Prostate gland (tissue), 2 donors: ENCODE results near the gene NEB.

Source experiments
- POLR2A ChIP-seq: fragments of 450-650 bp; IDR thresholded peaks from one replicate; pipeline ENCODE4 v1.6.1; 2016; ENCODE audit warnings: antibody characterized with exemption, mild to moderate bottlenecking
- POLR2AphosphoS5 ChIP-seq: sonication (generic); formaldehyde crosslinking; IDR thresholded peaks from one replicate; pipeline ENCODE4 v1.6.1; 2017; ENCODE audit warnings: antibody characterized with exemption
- TF ChIP-seq, protein P1 (sequence below), 4 experiments: fragments of 200-600 bp in 2 of 4; fragments of 450-650 bp in 2 of 4; sonication (generic) in 2 of 4; IDR thresholded peaks; 1 replicate in 3 of 4; 2 replicates in 1 of 4; pipeline ENCODE4 v1.5.1; 2016 to 2019; ENCODE audit warnings: antibody characterized with exemption in 4 of 4, mild to moderate bottlenecking in 2 of 4, moderate library complexity in 2 of 4

DNA sequence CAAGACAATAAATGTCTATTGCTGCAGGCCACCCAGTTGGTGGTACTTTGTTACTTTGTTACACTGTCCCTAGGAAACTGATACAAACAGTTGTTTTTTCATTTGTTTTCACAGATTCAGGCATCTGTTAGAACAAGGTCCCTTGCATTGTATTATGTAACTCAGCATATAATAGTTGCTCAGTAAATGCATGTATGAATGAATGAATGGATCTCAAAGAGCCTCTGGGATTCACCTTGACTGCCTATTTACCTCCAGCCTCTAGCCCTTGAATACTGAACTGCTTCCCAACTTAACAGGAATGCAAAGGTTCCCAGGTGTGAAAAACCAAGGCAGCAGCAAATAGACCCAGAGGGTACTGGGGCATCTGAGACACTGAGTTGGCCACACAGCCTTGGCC, 27.4 kb upstream of the NEB start:
- TF ChIP-seq, protein P1, sequence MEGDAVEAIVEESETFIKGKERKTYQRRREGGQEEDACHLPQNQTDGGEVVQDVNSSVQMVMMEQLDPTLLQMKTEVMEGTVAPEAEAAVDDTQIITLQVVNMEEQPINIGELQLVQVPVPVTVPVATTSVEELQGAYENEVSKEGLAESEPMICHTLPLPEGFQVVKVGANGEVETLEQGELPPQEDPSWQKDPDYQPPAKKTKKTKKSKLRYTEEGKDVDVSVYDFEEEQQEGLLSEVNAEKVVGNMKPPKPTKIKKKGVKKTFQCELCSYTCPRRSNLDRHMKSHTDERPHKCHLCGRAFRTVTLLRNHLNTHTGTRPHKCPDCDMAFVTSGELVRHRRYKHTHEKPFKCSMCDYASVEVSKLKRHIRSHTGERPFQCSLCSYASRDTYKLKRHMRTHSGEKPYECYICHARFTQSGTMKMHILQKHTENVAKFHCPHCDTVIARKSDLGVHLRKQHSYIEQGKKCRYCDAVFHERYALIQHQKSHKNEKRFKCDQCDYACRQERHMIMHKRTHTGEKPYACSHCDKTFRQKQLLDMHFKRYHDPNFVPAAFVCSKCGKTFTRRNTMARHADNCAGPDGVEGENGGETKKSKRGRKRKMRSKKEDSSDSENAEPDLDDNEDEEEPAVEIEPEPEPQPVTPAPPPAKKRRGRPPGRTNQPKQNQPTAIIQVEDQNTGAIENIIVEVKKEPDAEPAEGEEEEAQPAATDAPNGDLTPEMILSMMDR (IDR thresholded peaks at IDR 0.05): no peak
- TF ChIP-seq POLR2A (no peak), POLR2AphosphoS5 (no peak)
